ENCODE results near the gene STAM2.

STAM2 gene

GRCh38 chr2:152068226-152068625 lies 107.3 kb downstream of the STAM2 start:
- ChIA-PET CTCF (no interaction called here), POLR2A (ENCODE audit: low non-redundant PET) (no interaction called here)
- no peak for TF ChIP-seq CTCF (conservative IDR thresholded peaks at IDR 0.05; ENCODE audit: low read depth)
- DNase-seq (ENCODE audit: low spot score), result no peak
- H3K27ac ChIP-seq, result no peak overlapping the region

GRCh38 chr2:152067823-152068222 lies 107.7 kb downstream of the STAM2 start:
- POLR2A ChIA-PET (ENCODE audit: low non-redundant PET), result no interaction called here
- CTCF ChIA-PET, result no interaction called here
- no peak for DNase-seq (ENCODE audit: low spot score)
- no peak overlapping the region for H3K27ac ChIP-seq
- no peak for TF ChIP-seq CTCF (conservative IDR thresholded peaks at IDR 0.05; ENCODE audit: low read depth)

All from RWPE1 (cell line).